ENCODE data around the gene CD84. TPM values are rescaled to one million over a fixed set of nuclear protein-coding genes. Genes with fewer than 3 reads are reported as not detected.

Gene CD84
- total RNA-seq, 2 donors from 2014 or later = 1.2 to 6.7 TPM

- WGBS = 66% methylated on average over 2 of the region's 2 CpGs
- TF ChIP-seq CTCF (IDR thresholded peaks at IDR 0.05) (no peak), POLR2A (IDR thresholded peaks at IDR 0.05) (no peak), POLR2AphosphoS5 (IDR thresholded peaks at IDR 0.05) (no peak)
- Histone ChIP-seq H3K4me3 (no peak overlapping the region), H3K27me3 (replicated peaks; ENCODE audit: insufficient read depth) (no peaks in the 10 kb centered on the region), H3K36me3 (no peaks in the 10 kb centered on the region), H3K9me3 (no peaks in the 10 kb centered on the region), H3K4me1 (replicated peaks) (no peaks in the 10 kb centered on the region), H3K27ac (no peak overlapping the region)
- no peak for DNase-seq (ENCODE audit: low spot score)
- intact Hi-C loops (cut with DNase I) = no loop called here
These were observed 2.7 kb upstream of the CD84 start for GRCh38 chr1:160581961-160582360.

GRCh38 chr1:160580221-160580812 lies 1.0 kb upstream of the CD84 start:
- Histone ChIP-seq H3K27me3 (replicated peaks; ENCODE audit: insufficient read depth) (no peaks in the 10 kb centered on the region), H3K4me1 (replicated peaks) (no peaks in the 10 kb centered on the region), H3K4me3 (no peak overlapping the region), H3K9me3 (no peaks in the 10 kb centered on the region), H3K36me3 (no peaks in the 10 kb centered on the region), H3K27ac (no peak overlapping the region)
- intact Hi-C loops (cut with DNase I) = no loop called here
- TF ChIP-seq POLR2A (IDR thresholded peaks at IDR 0.05) (no peak), CTCF (IDR thresholded peaks at IDR 0.05) (no peak), POLR2AphosphoS5 (IDR thresholded peaks at IDR 0.05) (no peak)
- WGBS = 56% methylated on average over 1 of the region's 1 CpG
- no peak for DNase-seq (ENCODE audit: low spot score)

GRCh38 chr1:160578525-160579191 lies 638 bp downstream of the CD84 start:
- TF ChIP-seq CTCF (IDR thresholded peaks at IDR 0.05) (no peak), POLR2AphosphoS5 (IDR thresholded peaks at IDR 0.05) (no peak)
- no peaks in the 10 kb centered on the region for H3K4me1 ChIP-seq (replicated peaks)
- intact Hi-C loops (cut with DNase I) = no loop called here
- no peaks in the 10 kb centered on the region for H3K27me3 ChIP-seq (replicated peaks; ENCODE audit: insufficient read depth)
- no peak overlapping the region for H3K27ac ChIP-seq
- peak overlapping the region in 1 of 2 donors; percentile 2 for H3K4me3 ChIP-seq
- no peaks in the 10 kb centered on the region for H3K36me3 ChIP-seq
- 22% methylated on average over 3 of the region's 3 CpGs for WGBS
- no peak for DNase-seq (ENCODE audit: low spot score)
- no peaks in the 10 kb centered on the region for H3K9me3 ChIP-seq

GRCh38 chr1:160578175-160578524 lies 1.1 kb downstream of the CD84 start:
- H3K4me1 ChIP-seq (replicated peaks) = no peaks in the 10 kb centered on the region
- TF ChIP-seq POLR2AphosphoS5 (IDR thresholded peaks at IDR 0.05) (no peak), CTCF (IDR thresholded peaks at IDR 0.05) (no peak), POLR2A (IDR thresholded peaks at IDR 0.05) (no peak)
- H3K27me3 ChIP-seq (replicated peaks; ENCODE audit: insufficient read depth) = no peaks in the 10 kb centered on the region
- no peak for DNase-seq (ENCODE audit: low spot score)
- H3K9me3 ChIP-seq = no peaks in the 10 kb centered on the region
- no peak overlapping the region for H3K4me3 ChIP-seq
- WGBS = 62% methylated on average over 3 of the region's 3 CpGs
- intact Hi-C loops (cut with DNase I) = no loop called here
- no peaks in the 10 kb centered on the region for H3K36me3 ChIP-seq
- H3K27ac ChIP-seq = no peak overlapping the region

- intact Hi-C loops (cut with DNase I) = no loop called here
- 63% methylated on average over 2 of the region's 2 CpGs for WGBS
- H3K4me1 ChIP-seq (replicated peaks) = no peaks in the 10 kb centered on the region
- no peak for DNase-seq (ENCODE audit: low spot score)
- H3K4me3 ChIP-seq = no peak overlapping the region
- no peak overlapping the region for H3K27ac ChIP-seq
- no peaks in the 10 kb centered on the region for H3K27me3 ChIP-seq (replicated peaks; ENCODE audit: insufficient read depth)
- no peak for TF ChIP-seq POLR2AphosphoS5 (IDR thresholded peaks at IDR 0.05)
- no peak for TF ChIP-seq POLR2A (IDR thresholded peaks at IDR 0.05)
- no peak for TF ChIP-seq CTCF (IDR thresholded peaks at IDR 0.05)
- H3K9me3 ChIP-seq = no peaks in the 10 kb centered on the region
- H3K36me3 ChIP-seq = no peaks in the 10 kb centered on the region
These were observed 1.6 kb downstream of the CD84 start for GRCh38 chr1:160577671-160578070.

Measured in prostate gland (tissue), 2 donors.